ENCODE data around the gene PRRC2B. TPM values are rescaled to one million over a fixed set of nuclear protein-coding genes. Genes with fewer than 3 reads are reported as not detected.

PRRC2B gene
- total and polyA plus RNA-seq, 2 of the 8 experiments (the other 6 are each of a cell fraction or from before 2014, with no cell fraction given): 37.3 to 249 TPM

- POLR2A ChIA-PET (ENCODE audit: partially characterized antibody): interaction anchor here (1.2 to 3.6 kb wide), 3 partner anchors 16 to 38 kb away, joined by 5 to 17 read pairs (median 14); no protein-coding TSS in a partner anchor
- no peak overlapping the region for H3K9ac ChIP-seq (replicated peaks in 1 of 4; ENCODE audit: extremely low read depth in 1 of 4, low read depth in 3 of 4, low read length in 3 of 4)
- no peaks in the 10 kb centered on the region for H3K9me3 ChIP-seq (ENCODE audit: insufficient read depth in 2 of 2, low read depth in 1 of 2, low read length in 1 of 2)
- peaks cover 27 to 66% (median 43%) of the 10 kb centered on the region in 4 experiments for H3K36me3 ChIP-seq (ENCODE audit: control insufficient read depth in 2 of 4, insufficient read depth in 4 of 4, low read length in 3 of 4)
- no peak overlapping the region for H3K23ac ChIP-seq (ENCODE audit: insufficient read length)
- CTCF ChIA-PET (ENCODE audit: partially characterized antibody): interaction anchor here (0.7 to 1.8 kb wide), 8 partner anchors 9 to 890 kb away, joined by 3 to 5 read pairs (median 3); no protein-coding TSS in a partner anchor
- no peak overlapping the region for H4K91ac ChIP-seq (replicated peaks; ENCODE audit: insufficient read length, low read length)
- peaks cover 25 to 38% of the 10 kb centered on the region in 2 experiments for H4K20me1 ChIP-seq (replicated peaks in 1 of 2; ENCODE audit: control insufficient read depth in 1 of 2, insufficient read depth in 2 of 2, low read length in 2 of 2)
- no peak overlapping the region for H2BK120ac ChIP-seq (replicated peaks; ENCODE audit: low read depth, low read length)
- no peak for DNase-seq (ENCODE audit: low read depth in 1 of 2, low spot score in 2 of 2)
- H4K5ac ChIP-seq (ENCODE audit: insufficient read length, low read depth, low read length): no peak overlapping the region
- H3K27me3 ChIP-seq (replicated peaks in 1 of 4; ENCODE audit: control insufficient read depth in 3 of 4, extremely low read depth in 1 of 4, insufficient read depth in 3 of 4, low read length in 3 of 4): no peaks in the 10 kb centered on the region
- peaks cover 17% of the 10 kb centered on the region; the same call in 1 of the 2 replicates for H3K79me1 ChIP-seq (ENCODE audit: low read depth, low read length)
- no peak overlapping the region for H2BK12ac ChIP-seq (ENCODE audit: low read depth, low read length)
- no peaks in the 10 kb centered on the region; the same call in 1 of the 2 replicates for H3K23me2 ChIP-seq (ENCODE audit: low read depth, low read length)
- no peak overlapping the region for H3K4ac ChIP-seq (replicated peaks; ENCODE audit: insufficient read length, low read depth, low read length)
- no peak overlapping the region for H2BK5ac ChIP-seq (ENCODE audit: low read depth, low read length)
- no peak overlapping the region for H2AFZ ChIP-seq (ENCODE audit: low read length)
- H3K56ac ChIP-seq (replicated peaks; ENCODE audit: insufficient read length, low read depth, low read length): no peak overlapping the region
- peaks cover 4 to 77% of the 10 kb centered on the region in 2 experiments; a peak in 3 of 4 replicates for H3K79me2 ChIP-seq (ENCODE audit: control insufficient read depth in 1 of 2, insufficient read depth in 2 of 2, low read length in 2 of 2)
- H4K8ac ChIP-seq (ENCODE audit: extremely low read depth, insufficient read depth, low read length): no peak overlapping the region
- no peak overlapping the region for H3K18ac ChIP-seq (ENCODE audit: extremely low read depth, low read length)
- no peak overlapping the region for H3K27ac ChIP-seq (ENCODE audit: low read depth, low read length)
- H3K14ac ChIP-seq (ENCODE audit: insufficient read length): no peak overlapping the region
- peaks cover 25 to 48% (median 30%) of the 10 kb centered on the region in 4 experiments for H3K4me1 ChIP-seq (replicated peaks in 1 of 4; ENCODE audit: control insufficient read depth in 3 of 4, insufficient read depth in 4 of 4, low read length in 3 of 4)
- 89% methylated on average over 7 of the region's 7 CpGs; no CpG with 5 or more reads in 1 of the 2 experiments for WGBS, 2 experiments (ENCODE audit: extremely low coverage in 1 of 2, insufficient coverage in 1 of 2, insufficient read length in 1 of 2, insufficient replicate concordance in 2 of 2, low coverage in 1 of 2, low lambda C conversion rate in 2 of 2, missing lambda C conversion rate in 1 of 2)
- TF ChIP-seq MAFK (IDR thresholded peaks at IDR 0.05; ENCODE audit: low read depth, low read length): no peak
- no peak for TF ChIP-seq JUN (IDR thresholded peaks at IDR 0.05; ENCODE audit: low read depth, low read length)
- H3K4me2 ChIP-seq (ENCODE audit: insufficient read depth in 1 of 2, low read depth in 2 of 2, low read length in 2 of 2): no peak overlapping the region
- FAIRE-seq: no peak
- no peak overlapping the region for H3K4me3 ChIP-seq (ENCODE audit: extremely low read depth in 1 of 4, insufficient read depth in 2 of 4, low read depth in 3 of 4, low read length in 4 of 4)
- no peak overlapping the region for H2BK15ac ChIP-seq (ENCODE audit: low read length)
- no peak overlapping the region for H2AK5ac ChIP-seq (ENCODE audit: low read depth, low read length)
- no peak overlapping the region for H2BK20ac ChIP-seq (ENCODE audit: low read length)
Observed at GRCh38 chr9:131434673-131435072, 40.8 kb downstream of the PRRC2B start.

Data from H1 (cell line).